GM04504 (cell line): Measurements from ENCODE around the gene NSL1.
"Not testable (repeated sequence)": the region's sequence is repeated elsewhere in the genome, so short reads cannot be mapped to it uniquely, and the experiment has no call there.

Source experiments
- DNase-seq: peaks from one replicate; pipeline ENCODE4 v3.0.0-alpha.2; 2012; ENCODE audit warnings: low read depth

NSL1 gene

GRCh38 chr1:212791676-212792395, at the start of gene NSL1, which contains the start of gene TATDN3:
TSS of gene NSL1 (minus strand) at chr1:212791777. CDS start at chr1:212791763, 14 bp downstream.
TSS of gene TATDN3 (plus strand) at chr1:212791894. CDS start at chr1:212791922, 28 bp downstream.
- peak; percentile 87 for DNase-seq

GRCh38 chr1:212838145-212838544, 46.6 kb upstream of the NSL1 start:
- DNase-seq: no peak

GRCh38 chr1:212833211-212834207, 41.9 kb upstream of the NSL1 start:
- not testable (repeated sequence) for DNase-seq

- no peak for DNase-seq
Observed at GRCh38 chr1:212828395-212828794, 36.8 kb upstream of the NSL1 start.

- no peak for DNase-seq
Observed at GRCh38 chr1:212827831-212828278, 36.3 kb upstream of the NSL1 start.

- no peak for DNase-seq
Observed at GRCh38 chr1:212827171-212827776, 35.7 kb upstream of the NSL1 start.

GRCh38 chr1:212825798-212826452, 34.3 kb upstream of the NSL1 start:
- DNase-seq: no peak

GRCh38 chr1:212824201-212824600, 32.6 kb upstream of the NSL1 start:
- DNase-seq: no peak

GRCh38 chr1:212822956-212823355, 31.4 kb upstream of the NSL1 start:
- no peak for DNase-seq

GRCh38 chr1:212820969-212821368, 29.4 kb upstream of the NSL1 start:
- DNase-seq: no peak

GRCh38 chr1:212819726-212820125, 28.1 kb upstream of the NSL1 start:
- no peak for DNase-seq

- no peak for DNase-seq
Observed at GRCh38 chr1:212816567-212817278, 25.1 kb upstream of the NSL1 start.

- no peak for DNase-seq
Observed at GRCh38 chr1:212814537-212815334, 23.2 kb upstream of the NSL1 start.

- no peak for DNase-seq
Observed at GRCh38 chr1:212805767-212806166, 14.2 kb upstream of the NSL1 start.

- DNase-seq: no peak
Observed at GRCh38 chr1:212797681-212798080, 6.1 kb upstream of the NSL1 start.

- DNase-seq: no peak
Observed at GRCh38 chr1:212794561-212795014, 3.0 kb upstream of the NSL1 start.

GRCh38 chr1:212792396-212792908, 875 bp upstream of the NSL1 start:
- no peak for DNase-seq

GRCh38 chr1:212791261-212791675, 309 bp downstream of the NSL1 start:
- peak; percentile 68 for DNase-seq

- DNase-seq: no peak
Observed at GRCh38 chr1:212785871-212786270, 5.7 kb downstream of the NSL1 start.

GRCh38 chr1:212783976-212784375, 7.6 kb downstream of the NSL1 start:
- no peak for DNase-seq
